ENCODE data around the gene TBC1D21.

Gene TBC1D21

DNA sequence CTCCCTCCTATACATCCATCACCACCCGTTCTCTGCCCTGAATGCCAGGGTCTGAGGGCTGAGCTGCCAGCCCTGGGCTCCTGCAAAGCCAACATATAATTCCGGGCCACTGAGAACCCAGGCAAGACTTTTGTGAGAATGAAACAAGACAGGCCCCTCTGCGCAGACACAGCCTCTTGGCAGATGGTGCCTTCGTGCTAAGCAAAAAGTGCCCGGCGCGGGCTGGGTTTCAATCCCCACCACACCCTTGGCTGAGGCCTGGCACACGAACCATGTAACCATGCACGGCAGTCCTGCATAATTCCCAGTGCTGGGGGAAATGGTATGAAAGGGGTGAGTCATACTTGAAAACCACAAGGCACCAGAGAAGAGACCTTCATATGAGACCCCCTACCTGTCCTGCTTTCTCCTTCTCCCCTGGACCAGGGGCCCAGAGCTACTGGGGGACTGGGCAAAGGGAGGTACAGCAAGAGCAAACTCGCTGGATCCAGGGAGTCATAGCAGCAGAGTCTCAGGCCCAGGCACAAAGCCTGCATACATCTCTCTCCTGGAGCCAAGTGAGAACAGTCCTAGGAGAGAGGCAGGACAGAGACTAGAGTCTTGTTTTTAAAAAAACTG is 26.8 kb downstream of the TBC1D21 start:
- in situ Hi-C loops (cut with MboI; ENCODE audit: low pct_unique_long_range_greater_than_20kb, low sequenced_read_pairs, unreplicated experiment), result no loop called here
- DNase-seq (ENCODE audit: low spot score), result no peak

DNA sequence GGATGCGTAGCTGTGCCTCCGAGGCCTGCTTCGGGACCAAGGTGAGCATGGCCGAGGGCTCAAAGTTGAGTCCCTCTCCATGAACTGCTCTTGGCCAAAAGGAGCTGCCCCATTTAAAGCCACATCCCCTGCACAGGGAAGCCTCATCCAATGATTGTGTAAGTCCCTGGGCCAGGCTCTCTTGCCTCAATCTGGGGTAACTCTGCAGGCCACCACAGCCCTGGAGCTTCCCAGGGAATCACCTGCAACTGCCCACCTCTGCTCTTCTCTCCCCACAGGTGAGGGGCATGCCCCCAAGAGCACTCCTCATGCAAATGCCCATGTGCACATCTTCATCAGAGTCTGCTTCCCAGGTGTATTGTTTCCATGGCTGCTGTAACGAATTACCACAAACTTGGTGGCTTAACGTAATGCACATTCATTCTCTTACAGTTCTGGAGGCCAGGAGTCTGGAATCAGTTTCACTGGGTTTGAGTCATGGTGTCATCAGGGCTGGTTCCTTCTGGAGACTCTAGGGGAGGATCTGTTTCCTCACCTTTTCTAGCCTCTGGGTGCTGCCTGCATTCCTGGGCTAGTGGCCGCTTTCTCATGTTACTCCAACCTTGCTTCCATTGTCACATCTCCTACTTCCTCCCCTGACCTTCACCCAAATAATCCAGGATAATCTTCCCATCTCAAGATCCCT is 27.9 kb downstream of the TBC1D21 start:
- no peak for TF ChIP-seq CTCF (IDR thresholded peaks at IDR 0.05; ENCODE audit: extremely low read depth, insufficient read depth, missing control alignments)
- no peak for DNase-seq (ENCODE audit: low spot score)
- in situ Hi-C loops (cut with MboI; ENCODE audit: low pct_unique_long_range_greater_than_20kb, low sequenced_read_pairs, unreplicated experiment), result no loop called here

More for the DNA sequence above, 26.8 kb downstream of the TBC1D21 start:
- TF ChIP-seq CTCF (IDR thresholded peaks at IDR 0.05; ENCODE audit: extremely low read depth, insufficient read depth, missing control alignments), result peak; percentile 1

GRCh38 chr15:73902121-73903020 is 29.0 kb downstream of the TBC1D21 start:
- in situ Hi-C loops (cut with MboI; ENCODE audit: low pct_unique_long_range_greater_than_20kb, low sequenced_read_pairs, unreplicated experiment), result no loop called here

DNA sequence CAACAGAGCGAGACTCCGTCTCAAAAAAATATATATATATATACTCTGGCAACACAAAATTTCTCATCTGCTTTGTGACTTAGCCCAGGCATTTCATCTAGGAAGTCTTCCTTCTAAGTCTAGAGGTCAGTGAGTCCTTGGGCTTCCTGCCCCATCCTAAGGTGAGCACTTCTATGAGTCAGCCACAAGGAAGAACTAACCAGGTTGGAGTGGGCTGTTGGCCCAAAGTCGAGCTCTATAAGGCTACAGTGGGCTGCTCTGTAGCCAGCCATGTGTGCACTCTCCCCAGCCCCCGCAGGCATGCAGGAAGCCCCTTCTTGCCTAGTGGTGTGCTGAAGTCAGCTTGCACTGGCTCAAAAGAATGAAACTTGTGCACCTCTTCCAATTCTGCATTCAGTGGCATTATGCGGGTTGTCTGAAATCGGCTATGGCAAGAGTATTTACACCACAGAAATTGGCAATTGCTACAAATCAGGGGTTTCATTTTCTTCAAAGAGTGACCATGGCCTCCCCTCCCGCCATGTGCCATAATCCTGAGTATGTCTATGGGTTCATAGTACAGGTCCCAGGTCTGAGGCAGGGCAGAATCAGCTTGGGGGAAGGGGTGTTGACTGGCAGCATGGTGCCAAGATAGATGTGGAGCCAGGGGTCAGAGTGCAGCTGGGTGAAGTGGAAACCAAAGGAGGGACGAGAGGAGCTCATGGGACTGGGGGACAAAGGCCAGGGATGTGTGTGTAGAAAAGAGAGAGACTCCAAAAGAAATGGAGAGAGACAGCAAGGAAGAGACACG is 30.9 kb downstream of the TBC1D21 start:
- no peak for TF ChIP-seq CTCF (IDR thresholded peaks at IDR 0.05; ENCODE audit: extremely low read depth, insufficient read depth, missing control alignments)
- in situ Hi-C loops (cut with MboI; ENCODE audit: low pct_unique_long_range_greater_than_20kb, low sequenced_read_pairs, unreplicated experiment), result no loop called here
- no peak for DNase-seq (ENCODE audit: low spot score)

More at GRCh38 chr15:73902121-73903020, 29.0 kb downstream of the TBC1D21 start:
- DNase-seq (ENCODE audit: low spot score), result no peak
- TF ChIP-seq CTCF (IDR thresholded peaks at IDR 0.05; ENCODE audit: extremely low read depth, insufficient read depth, missing control alignments), result no peak

DNA sequence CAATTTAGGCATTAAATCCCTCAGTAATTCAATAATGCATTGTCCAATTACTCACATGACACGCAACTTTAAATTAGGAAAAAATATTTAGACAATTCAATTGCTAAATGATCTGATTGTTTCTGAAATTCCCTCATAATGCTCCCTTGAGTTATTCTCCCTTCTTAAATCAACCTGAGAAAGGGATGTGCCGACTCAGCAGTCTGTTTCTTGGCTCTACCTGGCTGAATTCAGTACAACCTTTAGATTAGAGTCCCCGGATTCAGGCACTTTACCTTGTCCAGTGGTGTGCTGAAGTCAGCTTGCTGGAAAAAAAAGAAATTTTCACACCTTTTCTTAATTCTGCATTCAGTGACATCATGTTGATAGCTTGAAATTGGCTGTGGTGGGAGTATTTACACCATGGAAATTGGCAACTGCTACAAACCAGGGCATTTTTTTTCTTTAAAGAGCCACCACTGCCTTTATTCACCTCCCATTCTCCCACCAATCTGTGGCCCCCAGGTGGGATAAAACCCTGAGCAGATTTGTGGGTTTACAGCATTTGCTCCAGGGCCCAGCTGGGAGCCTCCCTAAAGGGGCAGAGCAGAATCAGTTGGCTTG is 32.0 kb downstream of the TBC1D21 start:
- no peak for TF ChIP-seq CTCF (IDR thresholded peaks at IDR 0.05; ENCODE audit: extremely low read depth, insufficient read depth, missing control alignments)
- no peak for DNase-seq (ENCODE audit: low spot score)
- in situ Hi-C loops (cut with MboI; ENCODE audit: low pct_unique_long_range_greater_than_20kb, low sequenced_read_pairs, unreplicated experiment), result no loop called here
